ENCODE data around the gene CYREN.

The CYREN gene

GRCh38 chr7:135197343-135197742, 26.8 kb upstream of the CYREN start:
- no peak for DNase-seq (ENCODE audit: low read depth, low spot score)

DNA sequence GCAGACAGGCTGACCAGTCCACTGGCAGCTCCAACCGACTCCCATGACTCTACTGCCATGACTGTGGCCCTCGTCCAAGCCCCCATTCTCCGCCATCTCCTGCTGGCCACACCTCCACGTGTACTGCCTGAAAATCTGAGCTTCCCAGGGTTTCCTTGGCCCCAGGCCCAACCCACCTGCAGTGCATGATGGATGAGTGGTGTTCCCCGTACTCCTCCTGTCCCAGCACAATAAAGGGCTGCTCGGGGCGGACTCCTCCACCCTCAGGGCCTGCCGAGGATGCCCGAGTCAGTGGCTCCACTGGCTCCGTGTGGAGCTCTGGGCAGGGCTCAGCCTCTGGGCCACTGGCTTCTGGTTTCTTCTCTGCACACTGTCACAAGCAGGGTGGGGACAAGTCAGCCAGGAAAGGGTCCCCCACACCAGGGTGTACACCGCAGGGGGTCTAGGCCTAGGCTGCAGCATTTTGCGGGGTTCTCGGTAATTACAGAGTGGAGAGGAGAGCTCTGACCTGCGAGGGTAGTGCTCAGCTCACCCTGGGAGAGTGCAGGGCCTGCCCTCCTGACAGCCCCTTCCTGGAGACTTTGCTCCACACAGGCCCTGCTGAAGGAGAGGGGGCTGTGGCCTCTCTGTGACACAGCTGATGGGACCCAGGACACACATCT, 25.6 kb upstream of the CYREN start:
- no peak for DNase-seq (ENCODE audit: low read depth, low spot score)

GRCh38 chr7:135195156-135195555, 24.6 kb upstream of the CYREN start:
- DNase-seq (ENCODE audit: low read depth, low spot score), result no peak

DNA sequence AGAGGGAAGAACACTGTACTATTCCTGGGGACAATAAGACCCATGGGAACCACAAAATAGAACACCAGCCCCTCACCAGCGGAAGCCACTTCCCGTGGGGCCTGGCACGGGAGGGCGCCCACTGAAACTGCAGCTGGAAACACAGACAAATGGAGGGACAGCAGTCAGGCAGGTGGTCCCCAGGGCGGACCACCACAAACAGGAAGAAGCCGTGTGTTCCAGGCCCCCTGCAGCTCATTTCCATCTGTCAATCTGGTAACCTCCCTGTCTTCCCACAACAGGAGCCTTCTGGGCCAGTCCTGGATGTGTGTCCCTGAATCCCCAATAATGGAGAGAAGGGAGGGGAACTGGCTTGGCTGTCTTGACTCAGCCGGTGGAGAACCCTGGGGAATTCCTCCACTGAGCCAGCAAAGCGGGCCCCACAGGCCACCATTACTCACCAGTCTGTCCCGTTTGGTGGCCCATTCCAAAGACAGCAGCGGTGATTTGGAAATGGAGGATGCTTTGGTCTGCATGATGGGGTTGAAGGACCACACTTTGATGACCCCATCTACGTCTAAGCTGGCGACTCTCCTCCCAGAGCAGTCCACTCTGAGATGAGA, 24.1 kb upstream of the CYREN start:
- no peak for DNase-seq (ENCODE audit: low read depth, low spot score)

DNA sequence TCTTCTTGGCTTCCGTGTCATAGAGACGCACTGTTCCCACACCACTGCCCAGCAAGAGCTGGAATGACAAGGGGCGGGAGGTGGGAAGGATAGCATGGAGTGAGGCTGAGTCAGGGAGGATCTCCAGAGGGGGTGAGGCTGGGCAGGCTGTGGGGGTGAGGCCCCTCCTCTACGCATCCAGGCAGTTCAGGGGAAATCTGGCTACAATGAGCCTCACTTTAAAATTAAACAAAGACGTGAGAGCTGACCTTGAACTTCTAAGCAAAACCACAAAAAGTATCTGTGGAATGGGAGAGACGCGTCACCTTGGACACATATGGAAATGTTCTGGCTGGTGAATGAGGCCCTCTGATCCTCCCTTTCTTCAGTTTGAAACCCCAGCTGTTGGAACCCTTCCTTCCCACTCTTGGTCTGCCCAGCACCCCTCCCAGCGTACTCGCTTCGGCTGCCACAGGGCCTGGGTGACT, 23.1 kb upstream of the CYREN start:
- peak; percentile 83 for DNase-seq (ENCODE audit: low read depth, low spot score)

GRCh38 chr7:135192914-135193536, 22.5 kb upstream of the CYREN start:
- no peak for DNase-seq (ENCODE audit: low read depth, low spot score)

- DNase-seq (ENCODE audit: low read depth, low spot score), result no peak
Measured at GRCh38 chr7:135190703-135191102, 20.2 kb upstream of the CYREN start.

DNA sequence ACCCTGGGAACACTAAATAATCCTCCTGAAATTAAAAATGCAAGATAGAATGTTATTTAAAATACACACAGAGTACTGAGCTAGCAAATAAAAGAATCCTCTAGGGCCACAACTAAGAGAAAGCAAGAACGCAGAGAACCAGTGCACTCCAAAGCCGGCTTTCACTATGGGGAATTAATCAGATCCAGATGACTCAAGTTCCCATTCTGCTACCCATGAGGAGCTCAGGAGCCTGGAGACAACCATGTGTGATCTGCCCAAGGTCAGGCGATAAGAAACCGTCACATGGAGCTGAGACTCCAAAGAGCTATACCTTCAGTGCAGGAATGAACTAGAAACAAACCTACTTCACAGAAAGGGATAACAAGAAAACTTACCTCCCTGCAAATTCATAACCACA, 19.5 kb upstream of the CYREN start:
- no peak for DNase-seq (ENCODE audit: low read depth, low spot score)

DNA sequence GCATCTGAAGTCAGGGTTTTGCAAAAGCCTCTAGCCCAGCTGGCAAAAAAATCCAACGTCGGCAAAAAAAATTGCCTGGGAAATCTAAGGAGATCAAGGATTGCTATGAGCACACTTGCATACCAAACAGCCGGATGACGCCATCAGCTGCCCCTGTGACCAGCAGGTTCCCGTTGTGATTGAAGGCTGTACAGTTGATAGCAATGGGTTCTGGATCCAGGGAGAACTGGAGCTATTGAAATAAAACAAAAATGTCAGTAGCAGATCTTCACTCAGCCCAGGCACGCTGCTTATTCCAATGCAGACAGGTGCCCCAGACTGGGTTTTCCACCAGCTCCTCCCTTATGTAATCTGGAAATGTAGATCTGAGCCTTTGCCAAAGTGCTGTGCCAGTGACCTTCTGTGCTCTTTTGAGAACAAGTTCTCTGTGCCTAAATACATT, 18.7 kb upstream of the CYREN start:
- DNase-seq (ENCODE audit: low read depth, low spot score), result no peak

- DNase-seq (ENCODE audit: low read depth, low spot score), result no peak
Measured at GRCh38 chr7:135188298-135188984, 17.9 kb upstream of the CYREN start.

DNA sequence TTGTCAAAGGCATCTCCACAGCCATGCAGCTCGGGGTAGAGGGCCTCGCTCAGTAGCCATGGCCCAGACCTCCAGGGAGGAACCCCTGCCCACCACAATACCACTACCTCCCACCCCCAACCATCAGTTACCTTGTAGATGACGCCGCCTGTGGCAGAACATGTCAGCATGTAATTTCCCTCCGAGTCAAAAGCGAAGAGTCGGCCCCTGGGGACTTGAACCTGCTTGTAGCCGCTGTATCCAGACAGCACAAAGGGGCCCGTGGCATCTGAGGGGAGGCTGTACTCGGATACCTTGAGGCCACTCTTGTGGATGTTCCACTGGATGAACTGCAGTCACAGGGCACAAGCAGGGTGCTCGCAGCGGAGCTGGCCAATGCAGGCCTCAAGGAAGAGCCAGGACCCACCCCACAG, 16.3 kb upstream of the CYREN start:
- DNase-seq (ENCODE audit: low read depth, low spot score), result no peak

GRCh38 chr7:135186261-135186540, 15.7 kb upstream of the CYREN start:
- DNase-seq (ENCODE audit: low read depth, low spot score), result no peak

DNA sequence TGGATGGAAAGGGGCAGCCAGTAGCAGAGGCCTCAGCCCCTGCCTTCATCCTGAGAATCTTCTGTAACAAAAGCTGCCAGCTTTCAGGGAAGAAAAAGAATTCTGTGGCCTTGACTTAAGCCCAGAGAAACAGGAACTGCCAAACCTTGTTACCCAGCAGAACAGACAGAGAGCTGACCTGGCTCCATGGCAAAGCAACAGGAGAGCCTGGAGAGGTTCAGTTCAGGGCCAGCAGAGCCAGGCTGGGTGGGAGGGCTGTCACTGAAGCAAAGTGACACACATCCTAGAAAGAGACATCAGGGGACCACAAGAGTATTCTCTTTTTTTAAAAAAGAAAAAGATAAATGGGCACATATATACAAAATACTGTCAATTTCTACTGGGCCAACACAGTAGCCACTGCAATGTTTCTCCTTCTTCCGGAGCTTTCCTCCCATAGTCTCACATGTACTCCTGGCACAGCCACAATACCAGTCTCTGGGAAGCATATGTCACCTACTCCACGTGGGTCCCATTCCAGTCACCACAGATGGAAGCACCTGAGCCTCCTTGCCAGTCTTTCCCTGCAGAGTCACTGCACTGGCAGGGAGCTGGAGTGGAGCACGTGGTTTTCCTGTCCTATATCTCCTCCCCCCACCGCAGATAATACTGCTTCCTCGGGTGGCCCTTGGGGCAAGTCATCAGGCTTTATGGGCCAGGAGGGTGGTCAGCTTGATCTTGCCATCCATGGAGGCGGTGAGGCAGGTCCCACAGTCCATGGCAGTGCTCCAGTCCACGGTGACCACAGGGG, 15.2 kb upstream of the CYREN start:
- DNase-seq (ENCODE audit: low read depth, low spot score), result no peak

- no peak for DNase-seq (ENCODE audit: low read depth, low spot score)
Measured at GRCh38 chr7:135184254-135184841, 13.8 kb upstream of the CYREN start.

GRCh38 chr7:135183478-135183877, 13.0 kb upstream of the CYREN start:
- DNase-seq (ENCODE audit: low read depth, low spot score), result no peak

- DNase-seq (ENCODE audit: low read depth, low spot score), result no peak
Measured at GRCh38 chr7:135181929-135182678, 11.6 kb upstream of the CYREN start.

GRCh38 chr7:135181261-135181928, 10.9 kb upstream of the CYREN start:
- DNase-seq (ENCODE audit: low read depth, low spot score), result no peak

DNA sequence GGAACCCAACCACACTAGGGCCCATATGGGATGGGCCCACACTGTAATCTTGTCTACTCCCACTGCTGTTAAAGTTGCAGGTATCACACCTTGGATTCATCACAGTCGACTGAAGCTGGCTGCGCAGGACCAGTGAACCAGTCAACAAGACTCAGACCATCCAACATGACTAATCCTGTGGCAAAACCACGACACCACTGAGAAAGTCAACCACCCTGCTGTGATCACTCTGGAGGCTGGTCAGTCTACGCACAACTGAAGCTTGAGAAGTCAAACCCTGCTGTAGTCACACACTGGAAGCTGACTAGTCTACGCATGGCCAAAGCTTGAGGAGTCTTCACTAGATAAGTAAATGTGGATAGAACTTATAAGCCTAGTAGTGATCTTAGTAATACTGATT, 9.6 kb upstream of the CYREN start:
- DNase-seq (ENCODE audit: low read depth, low spot score), result no peak

- DNase-seq (ENCODE audit: low read depth, low spot score), result no peak
Measured at GRCh38 chr7:135179321-135179925, 8.9 kb upstream of the CYREN start.

DNA sequence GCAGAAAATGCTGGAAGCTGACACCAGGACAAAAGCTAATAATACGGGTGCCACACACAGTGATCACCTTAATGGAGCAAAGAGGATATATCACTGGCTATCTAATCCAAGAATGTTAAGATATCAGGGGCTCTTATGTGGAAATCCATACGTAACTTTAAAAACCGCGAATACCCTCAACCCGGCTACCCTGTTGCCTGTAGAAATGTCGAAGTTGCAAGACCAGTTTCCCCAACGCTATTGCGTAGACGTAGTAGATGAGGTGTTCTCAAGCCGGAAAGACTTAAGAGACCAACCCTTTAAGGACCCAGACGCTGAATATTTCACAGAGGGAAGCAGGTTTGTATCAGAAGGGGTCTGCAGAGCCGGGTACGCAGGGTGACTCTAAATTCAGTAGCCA, 7.9 kb upstream of the CYREN start:
- no peak for DNase-seq (ENCODE audit: low read depth, low spot score)
